ENCODE data around the gene FAU. TPM values are rescaled to one million over a fixed set of nuclear protein-coding genes. Genes with fewer than 3 reads are reported as not detected.

The FAU gene
- total RNA-seq, 1 donor from 2014 or later = 439 TPM

- no peak overlapping the region for H3K4me3 ChIP-seq (ENCODE audit: low read depth, low read length)
- no peaks in the 10 kb centered on the region for H3K27me3 ChIP-seq (ENCODE audit: control insufficient read depth, insufficient read depth, low read length)
- TF ChIP-seq, protein P1, sequence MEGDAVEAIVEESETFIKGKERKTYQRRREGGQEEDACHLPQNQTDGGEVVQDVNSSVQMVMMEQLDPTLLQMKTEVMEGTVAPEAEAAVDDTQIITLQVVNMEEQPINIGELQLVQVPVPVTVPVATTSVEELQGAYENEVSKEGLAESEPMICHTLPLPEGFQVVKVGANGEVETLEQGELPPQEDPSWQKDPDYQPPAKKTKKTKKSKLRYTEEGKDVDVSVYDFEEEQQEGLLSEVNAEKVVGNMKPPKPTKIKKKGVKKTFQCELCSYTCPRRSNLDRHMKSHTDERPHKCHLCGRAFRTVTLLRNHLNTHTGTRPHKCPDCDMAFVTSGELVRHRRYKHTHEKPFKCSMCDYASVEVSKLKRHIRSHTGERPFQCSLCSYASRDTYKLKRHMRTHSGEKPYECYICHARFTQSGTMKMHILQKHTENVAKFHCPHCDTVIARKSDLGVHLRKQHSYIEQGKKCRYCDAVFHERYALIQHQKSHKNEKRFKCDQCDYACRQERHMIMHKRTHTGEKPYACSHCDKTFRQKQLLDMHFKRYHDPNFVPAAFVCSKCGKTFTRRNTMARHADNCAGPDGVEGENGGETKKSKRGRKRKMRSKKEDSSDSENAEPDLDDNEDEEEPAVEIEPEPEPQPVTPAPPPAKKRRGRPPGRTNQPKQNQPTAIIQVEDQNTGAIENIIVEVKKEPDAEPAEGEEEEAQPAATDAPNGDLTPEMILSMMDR (IDR thresholded peaks at IDR 0.05; ENCODE audit: insufficient read depth, low read length, severe bottlenecking) = no peak
- FAIRE-seq (no peak), DNase-seq (ENCODE audit: low read depth) (no peak)
- peaks cover 41% of the 10 kb centered on the region for H3K36me3 ChIP-seq (ENCODE audit: control insufficient read depth, insufficient read depth, low read length)
Measured at GRCh38 chr11:65131895-65132237, 9.9 kb upstream of the FAU start.

GRCh38 chr11:65131417-65131776 is 9.5 kb upstream of the FAU start:
- no peak for DNase-seq (ENCODE audit: low read depth)
- Histone ChIP-seq H3K4me3 (ENCODE audit: low read depth, low read length) (no peak overlapping the region), H3K27me3 (ENCODE audit: control insufficient read depth, insufficient read depth, low read length) (no peaks in the 10 kb centered on the region), H3K36me3 (ENCODE audit: control insufficient read depth, insufficient read depth, low read length) (peaks cover 45% of the 10 kb centered on the region)
- no peak for FAIRE-seq
- TF ChIP-seq, protein P1 (IDR thresholded peaks at IDR 0.05; ENCODE audit: insufficient read depth, low read length, severe bottlenecking) = no peak

DNA sequence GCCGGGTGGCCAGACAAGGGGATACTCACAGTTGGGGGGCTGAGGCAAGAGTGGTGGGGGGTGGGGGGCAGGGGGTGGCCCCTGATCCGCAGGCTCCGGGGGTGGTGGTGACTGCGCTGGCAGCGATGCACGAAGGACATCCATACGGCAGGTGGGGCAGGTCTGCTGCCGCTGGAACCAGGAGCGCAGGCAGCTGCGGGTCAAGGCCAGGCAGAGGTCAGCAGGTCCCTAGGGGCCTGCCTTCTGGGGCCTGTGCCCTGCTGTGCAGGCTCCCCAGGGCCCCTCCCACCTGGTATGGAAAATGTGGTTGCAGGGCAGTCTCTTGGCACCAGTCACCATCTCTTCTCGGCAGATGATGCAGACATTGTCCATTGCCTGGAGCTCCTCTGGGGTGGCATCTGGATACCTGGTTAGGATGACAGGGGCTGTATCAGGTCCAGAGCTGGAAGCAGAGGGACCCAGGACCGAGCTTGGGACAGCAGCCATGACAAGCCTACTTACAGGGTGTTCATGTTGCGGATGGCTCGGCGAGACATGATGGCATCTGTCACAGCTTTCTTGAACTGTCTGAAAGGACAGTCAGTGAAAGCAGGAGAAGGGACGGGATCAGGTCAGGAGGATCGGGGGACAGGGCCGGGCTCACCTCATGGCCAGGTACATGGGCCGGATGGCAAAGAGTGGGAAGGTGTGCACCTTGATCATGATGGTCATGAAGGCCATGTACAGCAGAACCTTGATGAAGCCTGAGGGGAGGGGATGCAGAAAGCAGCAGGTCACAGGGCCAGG is 8.9 kb upstream of the FAU start:
- TF ChIP-seq, protein P1 (IDR thresholded peaks at IDR 0.05; ENCODE audit: insufficient read depth, low read length, severe bottlenecking) = no peak
- no peak for FAIRE-seq
- Histone ChIP-seq H3K4me3 (ENCODE audit: low read depth, low read length) (no peak overlapping the region), H3K27me3 (ENCODE audit: control insufficient read depth, insufficient read depth, low read length) (no peaks in the 10 kb centered on the region), H3K36me3 (ENCODE audit: control insufficient read depth, insufficient read depth, low read length) (peaks cover 46% of the 10 kb centered on the region)
- no peak for DNase-seq (ENCODE audit: low read depth)

DNA sequence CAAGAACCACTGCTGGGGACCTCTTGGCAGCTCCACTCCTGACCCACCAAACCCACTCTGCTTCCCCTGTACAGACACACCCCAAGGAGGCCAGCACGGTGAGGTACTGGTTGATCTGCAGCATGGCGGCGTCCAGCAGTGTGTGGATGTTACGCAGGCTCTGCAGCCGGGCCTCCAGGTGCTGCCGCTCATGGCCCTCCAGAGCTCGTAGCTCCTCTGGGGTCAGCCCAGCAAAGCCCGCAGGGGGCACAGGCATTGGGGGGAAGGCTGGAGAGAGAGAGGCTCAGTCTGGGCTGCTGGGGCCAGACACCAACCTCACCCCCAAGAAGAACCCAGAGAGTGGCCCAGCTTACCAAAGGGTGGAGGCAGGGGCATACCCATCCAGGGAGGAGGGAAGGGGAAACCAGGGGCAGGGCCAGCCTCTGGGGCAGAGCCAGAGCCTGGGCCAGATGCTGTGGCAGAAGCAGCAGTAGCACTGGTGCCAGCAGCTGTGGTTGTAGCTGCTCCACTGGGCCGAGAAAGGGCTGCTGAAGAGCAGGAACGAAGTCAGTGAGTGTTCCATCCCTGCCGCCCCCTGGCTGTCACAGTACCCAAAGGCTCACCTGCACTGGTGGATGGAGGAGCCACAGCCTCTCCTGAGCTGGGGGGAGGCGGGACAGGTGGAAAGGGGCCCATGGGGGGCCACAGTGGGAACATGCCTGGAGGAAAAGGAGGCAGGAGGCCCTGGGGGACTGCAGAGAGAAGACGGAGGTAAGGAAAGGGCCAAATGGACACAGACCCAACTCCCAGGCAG is 7.9 kb upstream of the FAU start:
- FAIRE-seq (no peak), DNase-seq (ENCODE audit: low read depth) (no peak)
- H3K4me3 ChIP-seq (ENCODE audit: low read depth, low read length) = no peak overlapping the region
- H3K27me3 ChIP-seq (ENCODE audit: control insufficient read depth, insufficient read depth, low read length) = no peaks in the 10 kb centered on the region
- TF ChIP-seq, protein P1 (IDR thresholded peaks at IDR 0.05; ENCODE audit: insufficient read depth, low read length, severe bottlenecking) = no peak
- peaks cover 55% of the 10 kb centered on the region for H3K36me3 ChIP-seq (ENCODE audit: control insufficient read depth, insufficient read depth, low read length)

GRCh38 chr11:65128182-65129145 is 6.5 kb upstream of the FAU start:
- FAIRE-seq (no peak), DNase-seq (ENCODE audit: low read depth) (no peak)
- no peaks in the 10 kb centered on the region for H3K27me3 ChIP-seq (ENCODE audit: control insufficient read depth, insufficient read depth, low read length)
- no peak overlapping the region for H3K4me3 ChIP-seq (ENCODE audit: low read depth, low read length)
- H3K36me3 ChIP-seq (ENCODE audit: control insufficient read depth, insufficient read depth, low read length) = peaks cover 59% of the 10 kb centered on the region
- TF ChIP-seq, protein P1 (IDR thresholded peaks at IDR 0.05; ENCODE audit: insufficient read depth, low read length, severe bottlenecking) = no peak

All from bronchial epithelial cell (primary cell).